Testis (tissue), 3 donors: ENCODE results near the gene AMBRA1. TPM values are rescaled to one million over a fixed set of nuclear protein-coding genes. Genes with fewer than 3 reads are reported as not detected.
A peak's percentile ranks its signal among the peaks of the same experiment; 100 is the strongest.

Source experiments
- DNase-seq: peaks from one replicate; pipeline ENCODE4 v3.0.0-alpha.2; 2019
- H3K27ac ChIP-seq, 2 donors: fragments of 200-600 bp; sonication (generic); one replicate each; pipeline ENCODE4 v1.5.1; 2019
- H3K27me3 ChIP-seq: fragments of 200-600 bp; sonication (generic); one replicate; pipeline ENCODE4 v1.5.1; 2019
- H3K36me3 ChIP-seq: fragments of 200-600 bp; sonication (generic); one replicate; pipeline ENCODE4 v1.5.1; 2017; ENCODE audit warnings: low read depth; ENCODE audit errors: missing control alignments
- H3K4me1 ChIP-seq: fragments of 200-600 bp; sonication (generic); one replicate; pipeline ENCODE4 v1.5.1; 2019
- H3K4me3 ChIP-seq, 2 donors: fragments of 200-600 bp; sonication (generic); one replicate each; pipeline ENCODE4 v1.5.1; 2017 to 2019
- H3K9me3 ChIP-seq: fragments of 200-600 bp; sonication (generic); one replicate; pipeline ENCODE4 v1.5.1; 2017
- CTCF ChIP-seq, 3 experiments: fragments of 450-650 bp in 2 of 3; fragments of 200-600 bp in 1 of 3; sonication (generic) in 1 of 3; IDR thresholded peaks; one replicate each; pipeline ENCODE4 v1.5.1; 2016 to 2019; ENCODE audit warnings: antibody characterized with exemption in 3 of 3, mild to moderate bottlenecking in 2 of 3, moderate library complexity in 1 of 3
- POLR2A ChIP-seq: fragments of 450-650 bp; IDR thresholded peaks from one replicate; pipeline ENCODE4 v1.6.1; 2017; ENCODE audit warnings: antibody characterized with exemption, mild to moderate bottlenecking, moderate library complexity
- WGBS, 2 donors: methylation state at CpG; one replicate each; pipeline ENCODE4 v1.1.5; 2018; 5-methylcytosine and 5-hydroxymethylcytosine counted together
- intact Hi-C: fragments of 100-400 bp; cut with DNase I; formaldehyde crosslinking; loops from one replicate; pipeline ENCODE4 v1.15.1; 2023; ENCODE audit warnings: low total_unique reads
- polyA plus RNA-seq: library from polyadenylated mRNA; stranded (reverse); fragments of 350-450 nt; fragmentation: Illumina TruSeq; extraction: RNeasy Lipid Tissue Mini Kit (QIAGEN cat#74804); gene quantifications from one replicate; pipeline ENCODE4 v1.2.3, GENCODE V29; 2014; ENCODE audit warnings: low read depth, low replicate concordance; ENCODE audit not compliant: insufficient read depth
- total RNA-seq, 2 donors: library from RNA; depleted of rRNA; stranded (reverse); fragments of >200 nt; gene quantifications; one replicate each; pipeline ENCODE4 v1.2.3, GENCODE V29; 2016

AMBRA1 gene
- total and polyA plus RNA-seq, 3 donors from 2014 or later, result 28.0 to 68.3 (median 55.6) TPM

GRCh38 chr11:46370253-46370652 is 223.6 kb downstream of the AMBRA1 start:
- H3K4me3 ChIP-seq, result no peak overlapping the region
- TF ChIP-seq CTCF (IDR thresholded peaks at IDR 0.05) (no peak), POLR2A (no peak)
- no peaks in the 10 kb centered on the region for H3K27me3 ChIP-seq
- H3K9me3 ChIP-seq, result no peaks in the 10 kb centered on the region
- no peak overlapping the region for H3K27ac ChIP-seq
- WGBS, 2 donors, result 90% methylated on average over 8 to 13 of the region's 13 CpGs
- no peak for DNase-seq
- intact Hi-C loops, result no loop called here
- no peaks in the 10 kb centered on the region for H3K36me3 ChIP-seq
- H3K4me1 ChIP-seq, result peaks cover 11% of the 10 kb centered on the region

DNA sequence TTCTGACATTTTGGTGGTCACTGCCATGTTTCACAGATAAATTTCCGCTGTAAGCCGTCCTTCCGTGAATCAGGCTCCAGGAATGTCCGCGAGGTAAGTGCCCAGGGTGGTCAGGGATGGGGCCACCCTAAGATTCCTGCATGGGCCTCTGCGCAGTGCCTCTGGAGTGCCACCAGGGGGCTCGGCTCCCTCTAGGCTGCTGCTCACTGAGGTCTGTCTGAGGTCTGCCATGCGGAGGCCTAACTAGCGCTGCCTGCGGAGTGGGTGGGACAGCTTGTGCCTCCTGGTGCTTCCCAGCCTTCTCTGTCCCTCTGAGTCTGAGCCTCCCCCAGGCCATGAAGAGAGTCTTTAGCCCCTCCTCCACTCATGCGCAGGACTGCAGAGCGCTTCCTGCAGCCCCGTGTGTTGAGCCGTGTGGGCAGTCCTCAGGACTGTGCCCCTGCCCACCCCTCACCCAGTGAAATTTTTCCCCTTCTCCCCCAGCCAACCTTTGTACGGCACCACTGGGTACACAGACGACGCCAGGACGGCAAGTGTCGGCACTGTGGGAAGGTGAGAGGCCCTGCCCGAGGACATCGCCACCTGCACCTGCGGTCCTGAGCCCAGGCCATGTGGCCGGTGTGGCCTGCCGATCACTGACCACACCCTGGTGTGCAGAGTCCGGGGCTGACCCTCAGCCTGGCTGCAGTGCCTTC is 224.2 kb downstream of the AMBRA1 start:
- no peak overlapping the region for H3K4me3 ChIP-seq
- TF ChIP-seq POLR2A (no peak), CTCF (IDR thresholded peaks at IDR 0.05) (peak; percentile 55 to 81 (median 64))
- H3K9me3 ChIP-seq, result no peaks in the 10 kb centered on the region
- H3K27me3 ChIP-seq, result no peaks in the 10 kb centered on the region
- intact Hi-C loops, result no loop called here
- H3K27ac ChIP-seq, result no peak overlapping the region
- DNase-seq, result peak; percentile 70
- WGBS, 2 donors, result 72 to 73% methylated on average over 15 to 25 of the region's 25 CpGs
- peaks cover 11% of the 10 kb centered on the region for H3K4me1 ChIP-seq
- no peaks in the 10 kb centered on the region for H3K36me3 ChIP-seq

DNA sequence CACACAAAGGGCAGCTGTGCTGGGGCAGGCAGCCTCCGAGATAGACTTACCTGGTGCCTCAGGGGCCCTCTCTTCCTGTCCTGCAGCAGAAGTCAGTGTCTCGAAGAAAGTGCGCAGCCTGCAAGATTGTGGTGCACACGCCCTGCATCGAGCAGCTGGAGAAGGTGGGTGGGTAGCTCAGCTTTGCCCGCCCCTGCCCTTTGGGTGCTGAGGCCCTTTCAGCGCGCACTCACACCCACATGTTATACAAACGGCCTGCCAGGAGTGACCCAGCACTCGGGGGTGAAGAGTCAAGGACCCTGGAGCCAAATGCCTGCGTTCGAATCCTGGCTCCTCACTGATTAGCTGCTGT is 225.9 kb downstream of the AMBRA1 start:
- TF ChIP-seq POLR2A (no peak), CTCF (IDR thresholded peaks at IDR 0.05) (no peak)
- Histone ChIP-seq H3K27me3 (no peaks in the 10 kb centered on the region), H3K4me3 (no peak overlapping the region), H3K9me3 (no peaks in the 10 kb centered on the region), H3K36me3 (no peaks in the 10 kb centered on the region), H3K27ac (no peak overlapping the region), H3K4me1 (peaks cover 11% of the 10 kb centered on the region)
- WGBS, 2 donors, result 69% methylated on average over 12 of the region's 12 CpGs; no CpG with 5 or more reads in 1 of the 2 donors
- intact Hi-C loops, result no loop called here
- no peak for DNase-seq

GRCh38 chr11:46367244-46367915 is 226.4 kb downstream of the AMBRA1 start:
- Histone ChIP-seq H3K4me3 (peak overlapping the region in 1 of 2 donors; percentile 13), H3K9me3 (no peaks in the 10 kb centered on the region), H3K36me3 (no peaks in the 10 kb centered on the region), H3K27me3 (no peaks in the 10 kb centered on the region), H3K27ac (no peak overlapping the region), H3K4me1 (peaks cover 11% of the 10 kb centered on the region)
- peak; percentile 77 for DNase-seq
- TF ChIP-seq POLR2A (no peak), CTCF (IDR thresholded peaks at IDR 0.05) (peak; percentile 80 to 95 (median 83))
- WGBS, 2 donors, result 29% methylated on average over 26 of the region's 32 CpGs; no CpG with 5 or more reads in 1 of the 2 donors
- intact Hi-C loops, result no loop called here
